NCI-H446 (cell line): Measurements from ENCODE around the gene ACSL4.
A peak's percentile ranks its signal among the peaks of the same experiment; 100 is the strongest.
"Not testable (repeated sequence)": the region's sequence is repeated elsewhere in the genome, so short reads cannot be mapped to it uniquely, and the experiment has no call there.

Source experiments
- DNase-seq, 2 experiments: peaks; one replicate each; lab custom pipeline; 2025; lab: John Stamatoyannopoulos, UW

ACSL4 gene

GRCh38 chrX:109728173-109728535 is 4.9 kb downstream of the ACSL4 start:
- no peak for DNase-seq

GRCh38 chrX:109724971-109725370 is 8.1 kb downstream of the ACSL4 start:
- DNase-seq = not testable (repeated sequence)

- DNase-seq = no peak
These were observed 12.1 kb downstream of the ACSL4 start for GRCh38 chrX:109720947-109721346.

- DNase-seq = no peak
These were observed 13.8 kb downstream of the ACSL4 start for GRCh38 chrX:109719264-109719663.

- DNase-seq = peak in 1 of 2 experiments; percentile 4
These were observed 16.5 kb downstream of the ACSL4 start for GRCh38 chrX:109716431-109717028.

GRCh38 chrX:109714340-109714958 is 18.6 kb downstream of the ACSL4 start:
- no peak for DNase-seq

- DNase-seq = no peak
These were observed 22.9 kb downstream of the ACSL4 start for GRCh38 chrX:109710181-109710580.

- DNase-seq = no peak
These were observed 23.9 kb downstream of the ACSL4 start for GRCh38 chrX:109709129-109709631.

- no peak for DNase-seq
These were observed 25.3 kb downstream of the ACSL4 start for GRCh38 chrX:109707720-109708119.

- DNase-seq = no peak
These were observed 25.7 kb downstream of the ACSL4 start for GRCh38 chrX:109707319-109707718.

GRCh38 chrX:109704563-109704962 is 28.5 kb downstream of the ACSL4 start:
- DNase-seq = no peak

- DNase-seq = no peak
These were observed 35.2 kb downstream of the ACSL4 start for GRCh38 chrX:109697855-109698254.

- no peak for DNase-seq
These were observed 36.8 kb downstream of the ACSL4 start for GRCh38 chrX:109696146-109696740.

- DNase-seq = no peak
These were observed 37.4 kb downstream of the ACSL4 start for GRCh38 chrX:109695637-109696036.

- DNase-seq = no peak
These were observed 41.3 kb downstream of the ACSL4 start for GRCh38 chrX:109691752-109692151.

GRCh38 chrX:109691277-109691676 is 41.8 kb downstream of the ACSL4 start:
- DNase-seq = no peak

- no peak for DNase-seq
These were observed 45.2 kb downstream of the ACSL4 start for GRCh38 chrX:109687903-109688302.

GRCh38 chrX:109685656-109686078 is 47.4 kb downstream of the ACSL4 start:
- no peak for DNase-seq

GRCh38 chrX:109684136-109684535 is 48.9 kb downstream of the ACSL4 start:
- no peak for DNase-seq

- DNase-seq = no peak
These were observed 51.5 kb downstream of the ACSL4 start for GRCh38 chrX:109681475-109682081.

GRCh38 chrX:109679820-109680219 is 53.2 kb downstream of the ACSL4 start:
- no peak for DNase-seq

GRCh38 chrX:109672239-109672638 is 60.8 kb downstream of the ACSL4 start:
- no peak for DNase-seq

- DNase-seq = not testable (repeated sequence)
These were observed 61.9 kb downstream of the ACSL4 start for GRCh38 chrX:109671170-109671569.
